HG02943 (cell line): ENCODE data around the gene PLAGL1.
"Not testable (repeated sequence)": the region's sequence is repeated elsewhere in the genome, so short reads cannot be mapped to it uniquely, and the experiment has no call there.

Experiments used
- ATAC-seq: cut with Tn5 transposase; IDR thresholded peaks from one replicate; pipeline ENCODE4 v1.9.1; 2021; ENCODE audit warnings: mild to moderate bottlenecking, low read depth, moderate library complexity; ENCODE audit not compliant: unreplicated experiment

Gene PLAGL1

GRCh38 chr6:144009628-144010027 lies 1.6 kb upstream of the PLAGL1 start:
- ATAC-seq, result not testable (repeated sequence)

- no peak for ATAC-seq
Observed at GRCh38 chr6:144008846-144009245, 787 bp upstream of the PLAGL1 start.

GRCh38 chr6:144007478-144008119 lies 460 bp downstream of the PLAGL1 start:
- no peak for ATAC-seq

- ATAC-seq, result no peak
Observed at GRCh38 chr6:144006736-144007477, 1.2 kb downstream of the PLAGL1 start.

- ATAC-seq, result no peak
Observed at GRCh38 chr6:143999406-143999805, 8.7 kb downstream of the PLAGL1 start.

- no peak for ATAC-seq
Observed at GRCh38 chr6:143998686-143999085, 9.4 kb downstream of the PLAGL1 start.

- no peak for ATAC-seq
Observed at GRCh38 chr6:143993965-143994646, 14.0 kb downstream of the PLAGL1 start.

GRCh38 chr6:143992285-143992684 lies 15.8 kb downstream of the PLAGL1 start:
- no peak for ATAC-seq

- no peak for ATAC-seq
Observed at GRCh38 chr6:143986463-143987065, 21.5 kb downstream of the PLAGL1 start.

GRCh38 chr6:143984666-143985065 lies 23.4 kb downstream of the PLAGL1 start:
- no peak for ATAC-seq

- no peak for ATAC-seq
Observed at GRCh38 chr6:143982968-143983367, 25.1 kb downstream of the PLAGL1 start.

- ATAC-seq, result no peak
Observed at GRCh38 chr6:143980921-143981320, 27.1 kb downstream of the PLAGL1 start.

- ATAC-seq, result no peak
Observed at GRCh38 chr6:143976806-143977349, 31.2 kb downstream of the PLAGL1 start.

GRCh38 chr6:143974089-143974488 lies 34.0 kb downstream of the PLAGL1 start:
- ATAC-seq, result no peak

- ATAC-seq, result no peak
Observed at GRCh38 chr6:143973097-143973966, 34.7 kb downstream of the PLAGL1 start.

- ATAC-seq, result no peak
Observed at GRCh38 chr6:143971482-143972205, 36.4 kb downstream of the PLAGL1 start.

- no peak for ATAC-seq
Observed at GRCh38 chr6:143970456-143971218, 37.4 kb downstream of the PLAGL1 start.

GRCh38 chr6:143969077-143969476 lies 39.0 kb downstream of the PLAGL1 start:
- ATAC-seq, result no peak
